Activated T-helper 2 cell treated with anti-CD3 and anti-CD28 coated beads, Interferon-gamma antibody, Interleukin-2, Interleukin-4, amounts not matched to agents 10 μg/mL and 5 μg/mL and 100 μg/mL, durations not matched to agents 14 hours and 24 hours and 36 hours (primary cell): ENCODE results near the gene FOXJ3. TPM values are rescaled to one million over a fixed set of nuclear protein-coding genes. Genes with fewer than 3 reads are reported as not detected.
A peak's percentile ranks its signal among the peaks of the same experiment; 100 is the strongest.

Experiments used
- DNase-seq: peaks from one replicate; pipeline ENCODE4 v3.0.0; 2021; ENCODE audit warnings: low spot score
- H3K27ac Mint-ChIP-seq: one replicate; pipeline ENCODE4 v1.8.0; 2021; ENCODE audit warnings: mixed read lengths
- H3K27me3 Mint-ChIP-seq: one replicate; pipeline ENCODE4 v1.8.0; 2021; ENCODE audit warnings: low read depth, mixed read lengths
- H3K36me3 Mint-ChIP-seq: one replicate; pipeline ENCODE4 v1.8.0; 2021; ENCODE audit warnings: low read depth, mixed read lengths
- H3K4me1 Mint-ChIP-seq: one replicate; pipeline ENCODE4 v1.8.0; 2021; ENCODE audit warnings: low read depth, mixed read lengths
- H3K4me3 Mint-ChIP-seq: one replicate; pipeline ENCODE4 v1.8.0; 2021; ENCODE audit warnings: low read depth, mild to moderate bottlenecking, moderate library complexity, mixed read lengths
- H3K9me3 Mint-ChIP-seq: one replicate; pipeline ENCODE4 v1.8.0; 2021; ENCODE audit warnings: mixed read lengths
- intact Hi-C: fragments of 100-400 bp; cut with micrococcal nuclease; formaldehyde crosslinking; loops from one replicate; pipeline ENCODE4 v1.15.1; 2023
- total RNA-seq: library from RNA; stranded (reverse); gene quantifications from 2 replicates; pipeline ENCODE4 v1.2.3, GENCODE V29; 2022

Gene FOXJ3
- total RNA-seq, 1 donor from 2014 or later = 46.4 TPM

DNA sequence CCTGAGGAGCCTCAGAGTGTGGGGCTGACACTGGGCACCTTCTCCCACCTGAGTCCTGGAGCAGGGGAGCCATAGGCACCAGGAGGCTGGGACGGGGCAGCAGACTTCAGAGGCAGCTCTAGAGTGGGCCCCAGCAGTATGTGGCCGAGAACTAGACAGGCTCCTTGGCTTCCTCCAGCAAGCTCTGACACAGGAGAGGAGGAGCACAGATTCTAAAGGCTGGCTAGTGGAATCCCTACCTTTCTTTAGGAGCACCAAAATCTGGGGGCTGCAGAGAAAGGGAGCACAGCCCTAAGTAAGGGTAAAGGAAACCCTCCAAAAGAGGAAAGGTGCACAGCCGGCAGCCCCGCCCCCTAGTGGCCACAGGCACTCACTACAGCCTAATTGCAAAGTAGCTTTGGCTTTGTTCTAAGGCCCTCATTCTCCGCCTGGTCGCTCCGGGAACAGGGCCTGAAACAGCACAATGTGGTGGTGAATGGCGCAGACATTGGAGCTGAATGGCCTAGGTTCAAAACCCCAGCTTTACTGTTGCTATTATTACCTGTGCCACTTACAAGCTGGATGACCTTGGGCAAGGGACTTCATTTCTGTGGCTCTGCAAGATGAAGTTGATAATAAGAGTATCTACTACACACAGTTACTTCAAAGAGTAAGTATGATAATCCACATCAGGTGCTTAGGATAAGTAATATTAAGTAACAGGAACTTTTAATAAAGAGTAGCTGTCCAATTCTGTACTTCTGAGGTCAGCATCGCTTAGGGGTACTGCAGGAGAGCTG, 161.7 kb downstream of the FOXJ3 start:
- intact Hi-C loops = no loop called here
- Mint-ChIP-seq H3K9me3 (no peaks in the 10 kb centered on the region), H3K4me3 (no peak overlapping the region), H3K4me1 (no peaks in the 10 kb centered on the region), H3K27ac (no peak overlapping the region), H3K27me3 (no peaks in the 10 kb centered on the region), H3K36me3 (peaks cover 5% of the 10 kb centered on the region)
- DNase-seq = peak; percentile 41

DNA sequence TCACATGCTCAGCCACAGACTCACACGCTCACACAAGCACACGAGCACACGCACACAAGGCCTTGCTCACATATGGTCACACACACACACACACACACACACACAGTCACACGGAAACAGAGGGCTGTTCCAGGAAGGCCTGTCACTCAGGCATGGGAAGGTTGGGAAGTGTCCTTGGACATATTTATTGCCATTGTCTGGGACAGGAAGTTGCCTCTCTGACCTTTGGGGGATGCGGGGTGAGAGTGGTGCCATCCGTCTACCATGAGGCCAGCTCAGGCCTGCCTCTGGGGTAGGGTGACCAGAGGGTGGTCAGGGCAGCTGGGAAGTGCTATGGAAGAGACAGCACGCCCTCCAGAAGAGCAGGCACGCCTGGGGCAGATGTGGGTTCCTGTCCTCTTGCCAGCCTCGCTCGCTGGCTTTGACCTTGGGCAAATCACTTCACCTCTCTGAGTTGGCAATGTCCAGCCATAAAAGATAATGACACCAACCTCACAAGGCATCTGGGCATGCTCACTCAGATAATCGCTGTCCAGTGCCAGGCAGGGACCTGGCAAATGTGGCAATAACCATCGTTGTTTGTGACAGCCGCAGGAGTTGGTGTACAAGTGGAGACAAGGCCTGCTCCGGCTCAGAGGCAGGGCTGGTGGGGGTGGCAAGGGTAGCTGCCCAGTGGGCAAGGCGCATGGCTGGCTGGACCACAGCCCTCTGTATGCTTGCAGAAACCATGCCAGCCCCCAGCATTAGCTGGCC, 162.5 kb downstream of the FOXJ3 start:
- H3K4me3 Mint-ChIP-seq = no peak overlapping the region
- no peaks in the 10 kb centered on the region for H3K9me3 Mint-ChIP-seq
- intact Hi-C loops = no loop called here
- peaks cover 3% of the 10 kb centered on the region for H3K36me3 Mint-ChIP-seq
- no peaks in the 10 kb centered on the region for H3K27me3 Mint-ChIP-seq
- H3K27ac Mint-ChIP-seq = no peak overlapping the region
- DNase-seq = no peak
- no peaks in the 10 kb centered on the region for H3K4me1 Mint-ChIP-seq

DNA sequence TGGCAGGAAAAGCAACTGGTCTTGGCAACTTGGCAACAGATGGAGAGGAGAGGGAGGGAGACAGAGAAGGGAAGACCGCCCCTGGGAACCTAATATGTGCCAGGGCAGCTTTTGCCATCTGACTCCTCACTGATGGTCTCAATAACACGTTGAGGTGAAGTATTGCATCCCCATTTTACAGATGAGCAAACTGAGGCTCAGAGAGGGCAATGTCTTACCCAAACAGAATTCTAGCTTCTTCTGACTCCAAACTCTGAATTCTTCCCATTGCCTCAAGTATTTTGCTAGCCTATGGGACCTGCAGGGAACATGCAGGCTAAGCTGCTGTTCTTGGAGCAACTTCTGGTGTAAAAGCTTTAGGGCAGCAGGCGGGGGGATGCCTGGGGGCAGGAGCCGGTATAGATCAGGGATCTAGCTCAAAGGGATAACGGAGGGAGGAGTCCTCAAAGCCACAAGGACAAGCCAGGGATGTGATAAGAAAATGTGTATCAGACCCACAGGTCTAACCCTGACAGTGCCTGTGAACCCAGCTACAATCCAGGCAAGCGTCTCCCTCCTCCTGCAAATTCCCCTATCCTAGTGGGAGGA, 163.3 kb downstream of the FOXJ3 start:
- Mint-ChIP-seq H3K4me1 (no peaks in the 10 kb centered on the region), H3K36me3 (peaks cover 1% of the 10 kb centered on the region), H3K27ac (no peak overlapping the region), H3K9me3 (no peaks in the 10 kb centered on the region), H3K4me3 (no peak overlapping the region), H3K27me3 (no peaks in the 10 kb centered on the region)
- intact Hi-C loops = no loop called here
- no peak for DNase-seq

DNA sequence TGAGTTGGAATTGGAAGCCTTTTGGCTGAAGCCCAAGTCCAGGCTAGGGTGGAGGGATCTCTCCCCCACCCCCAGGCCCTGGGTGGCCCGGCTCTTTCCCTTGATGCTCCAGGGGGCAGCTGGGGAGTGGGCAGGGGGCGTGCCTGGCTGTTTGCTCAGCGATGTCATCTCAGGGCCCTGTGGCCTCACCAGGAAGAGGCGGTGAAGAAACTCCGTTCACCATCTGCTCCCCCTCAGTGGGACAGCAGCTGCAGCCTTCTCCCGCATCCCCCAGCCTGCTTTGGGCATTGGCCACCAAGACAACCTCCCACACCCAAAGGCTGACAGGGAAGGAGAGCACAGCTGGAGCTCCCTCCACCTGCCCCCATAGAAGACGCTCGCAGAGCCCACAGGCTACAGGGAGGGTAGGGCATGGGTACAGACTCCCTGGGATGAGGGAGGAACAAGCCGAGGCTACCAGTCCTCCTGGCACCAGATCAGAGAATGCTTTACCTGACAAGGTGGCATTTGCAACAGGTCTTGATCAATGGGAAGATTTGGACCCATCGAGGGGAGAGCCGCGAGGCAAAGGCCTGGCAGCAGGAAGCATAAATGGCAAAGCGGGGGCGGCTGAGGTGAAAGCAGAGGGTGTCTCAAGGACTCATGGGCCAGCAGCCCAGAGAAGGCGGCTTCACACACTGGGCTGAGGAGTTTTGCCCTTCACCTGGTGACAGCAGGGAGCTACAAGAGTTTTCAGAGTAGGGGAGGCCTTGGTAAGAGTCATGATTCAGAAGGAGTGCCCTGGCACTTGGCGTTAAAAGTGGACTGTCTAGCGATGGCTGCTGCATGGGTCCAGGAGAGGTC, 164.0 kb downstream of the FOXJ3 start:
- no peak overlapping the region for H3K4me3 Mint-ChIP-seq
- DNase-seq = no peak
- no peaks in the 10 kb centered on the region for H3K36me3 Mint-ChIP-seq
- H3K4me1 Mint-ChIP-seq = no peaks in the 10 kb centered on the region
- H3K27ac Mint-ChIP-seq = no peak overlapping the region
- intact Hi-C loops = no loop called here
- H3K27me3 Mint-ChIP-seq = no peaks in the 10 kb centered on the region
- H3K9me3 Mint-ChIP-seq = no peaks in the 10 kb centered on the region

DNA sequence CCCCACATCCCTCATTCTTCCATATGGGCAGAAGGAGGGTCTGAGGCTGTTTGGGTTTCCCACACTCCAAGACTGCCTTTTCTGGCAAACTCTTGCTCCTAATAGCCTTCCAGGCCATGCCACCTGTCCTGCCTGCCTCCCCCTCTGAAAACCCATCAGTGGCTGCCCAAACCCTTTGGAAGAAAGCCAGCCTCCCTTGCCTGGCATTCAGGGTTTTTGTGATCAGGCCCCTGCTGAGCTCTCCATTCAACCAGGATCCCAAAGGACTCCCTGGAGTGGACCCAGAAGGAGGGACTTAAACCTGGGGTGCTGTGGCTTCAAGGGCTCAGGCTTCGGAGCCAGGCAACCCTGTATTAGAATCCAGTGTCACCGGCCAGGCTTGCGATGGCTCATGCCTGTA, 166.3 kb downstream of the FOXJ3 start:
- no peaks in the 10 kb centered on the region for H3K9me3 Mint-ChIP-seq

DNA sequence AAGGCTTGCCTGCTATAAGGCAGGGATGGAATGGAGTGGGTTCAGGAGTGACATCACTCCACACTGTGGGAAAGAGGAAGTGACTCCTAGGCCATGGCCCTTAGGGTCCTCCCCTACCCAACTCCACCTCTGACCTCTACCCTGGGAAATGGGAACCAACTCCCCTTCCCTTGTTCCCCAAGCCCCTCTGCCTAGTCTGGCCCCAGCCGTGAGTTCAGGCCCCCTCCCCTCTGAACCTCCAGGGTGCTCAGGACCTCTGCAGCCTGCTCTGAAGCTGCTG, 166.7 kb downstream of the FOXJ3 start:
- H3K9me3 Mint-ChIP-seq = no peaks in the 10 kb centered on the region
- no peak overlapping the region for H3K27ac Mint-ChIP-seq
- no peaks in the 10 kb centered on the region for H3K4me1 Mint-ChIP-seq
- intact Hi-C loops = no loop called here
- H3K4me3 Mint-ChIP-seq = no peak overlapping the region
- no peaks in the 10 kb centered on the region for H3K36me3 Mint-ChIP-seq
- DNase-seq = no peak
- no peaks in the 10 kb centered on the region for H3K27me3 Mint-ChIP-seq

More for the DNA sequence above, 166.3 kb downstream of the FOXJ3 start:
- Mint-ChIP-seq H3K36me3 (no peaks in the 10 kb centered on the region), H3K27ac (no peak overlapping the region), H3K27me3 (no peaks in the 10 kb centered on the region), H3K4me3 (no peak overlapping the region), H3K4me1 (no peaks in the 10 kb centered on the region)
- DNase-seq = no peak
- intact Hi-C loops = no loop called here

DNA sequence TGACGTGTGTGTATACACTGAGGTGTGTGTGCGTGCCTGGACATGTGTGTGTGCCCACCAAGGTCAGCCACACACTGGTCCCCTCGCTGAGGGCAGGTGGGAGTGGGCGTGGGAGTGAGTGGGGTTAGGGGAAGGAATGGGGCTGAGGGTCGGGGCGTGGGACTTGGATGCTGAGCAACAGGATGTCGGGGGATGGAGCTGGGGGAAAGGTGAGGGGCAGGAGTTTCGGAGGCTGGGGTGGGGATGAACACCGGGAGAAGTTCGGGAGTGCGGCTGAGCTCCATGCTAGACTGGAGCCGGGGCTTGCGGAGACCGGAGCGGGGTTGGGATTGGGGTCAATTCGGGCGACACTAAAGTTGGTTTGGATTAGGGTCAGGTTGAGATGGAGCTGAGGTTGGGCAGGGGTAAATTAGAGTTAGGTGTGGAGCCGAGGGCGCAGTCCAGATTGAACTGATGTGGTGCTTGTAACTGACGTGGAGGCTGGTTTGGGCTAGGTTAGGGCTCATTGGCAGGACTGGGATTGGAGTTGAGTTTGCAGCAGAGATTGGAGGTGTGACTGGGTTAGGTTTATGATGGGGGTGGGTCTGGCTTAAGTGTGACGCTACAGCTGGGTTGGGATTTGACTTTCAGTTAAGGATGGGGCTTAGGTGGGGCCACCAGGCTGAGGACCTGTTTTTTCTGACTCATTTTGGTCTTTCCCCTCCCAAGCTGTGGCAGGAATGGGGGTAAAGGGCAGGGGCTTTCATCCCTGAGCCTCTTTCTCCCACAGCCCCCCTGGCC, 167.2 kb downstream of the FOXJ3 start:
- no peak overlapping the region for H3K27ac Mint-ChIP-seq
- no peak for DNase-seq
- no peaks in the 10 kb centered on the region for H3K36me3 Mint-ChIP-seq
- H3K4me1 Mint-ChIP-seq = no peaks in the 10 kb centered on the region
- no peak overlapping the region for H3K4me3 Mint-ChIP-seq
- H3K9me3 Mint-ChIP-seq = no peaks in the 10 kb centered on the region
- H3K27me3 Mint-ChIP-seq = no peaks in the 10 kb centered on the region
- intact Hi-C loops = no loop called here

DNA sequence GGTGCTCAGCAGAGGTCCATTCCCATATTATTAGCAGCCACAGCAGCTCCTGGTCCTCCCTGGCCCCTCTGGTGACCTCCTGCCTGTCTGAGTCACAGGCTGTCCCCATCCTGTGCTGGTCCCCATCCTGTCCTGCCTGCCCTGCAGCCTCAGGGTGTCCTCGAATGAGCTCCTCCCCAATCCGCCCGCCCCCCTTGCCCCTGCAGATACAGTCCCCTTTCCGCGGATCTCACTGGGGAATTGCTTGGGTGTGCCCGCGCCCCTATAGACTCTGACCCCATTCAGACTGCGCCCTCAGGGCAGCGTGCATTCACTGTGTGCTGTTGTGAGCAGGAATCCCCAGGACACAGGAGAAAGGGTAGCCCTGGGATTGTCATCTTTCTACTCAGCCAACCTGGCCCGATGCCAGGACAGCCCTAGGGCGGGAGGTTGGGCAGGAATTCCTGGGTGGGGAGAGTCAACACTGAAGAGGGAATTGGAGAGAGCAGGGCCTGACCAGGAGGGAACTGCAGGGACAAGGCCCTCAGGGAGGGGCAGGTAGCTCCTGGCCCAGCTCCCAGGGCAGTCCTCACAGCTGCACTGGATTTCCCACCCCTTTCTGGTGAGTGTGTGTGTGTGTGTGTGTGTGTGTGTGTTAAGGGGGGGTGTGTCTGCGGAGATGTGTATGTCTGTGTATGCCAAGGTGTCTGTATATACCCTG, 169.4 kb downstream of the FOXJ3 start:
- Mint-ChIP-seq H3K27ac (no peak overlapping the region), H3K9me3 (peaks cover 12% of the 10 kb centered on the region), H3K36me3 (no peaks in the 10 kb centered on the region), H3K4me1 (no peaks in the 10 kb centered on the region), H3K4me3 (no peak overlapping the region), H3K27me3 (no peaks in the 10 kb centered on the region)
- intact Hi-C loops = no loop called here
- DNase-seq = no peak

DNA sequence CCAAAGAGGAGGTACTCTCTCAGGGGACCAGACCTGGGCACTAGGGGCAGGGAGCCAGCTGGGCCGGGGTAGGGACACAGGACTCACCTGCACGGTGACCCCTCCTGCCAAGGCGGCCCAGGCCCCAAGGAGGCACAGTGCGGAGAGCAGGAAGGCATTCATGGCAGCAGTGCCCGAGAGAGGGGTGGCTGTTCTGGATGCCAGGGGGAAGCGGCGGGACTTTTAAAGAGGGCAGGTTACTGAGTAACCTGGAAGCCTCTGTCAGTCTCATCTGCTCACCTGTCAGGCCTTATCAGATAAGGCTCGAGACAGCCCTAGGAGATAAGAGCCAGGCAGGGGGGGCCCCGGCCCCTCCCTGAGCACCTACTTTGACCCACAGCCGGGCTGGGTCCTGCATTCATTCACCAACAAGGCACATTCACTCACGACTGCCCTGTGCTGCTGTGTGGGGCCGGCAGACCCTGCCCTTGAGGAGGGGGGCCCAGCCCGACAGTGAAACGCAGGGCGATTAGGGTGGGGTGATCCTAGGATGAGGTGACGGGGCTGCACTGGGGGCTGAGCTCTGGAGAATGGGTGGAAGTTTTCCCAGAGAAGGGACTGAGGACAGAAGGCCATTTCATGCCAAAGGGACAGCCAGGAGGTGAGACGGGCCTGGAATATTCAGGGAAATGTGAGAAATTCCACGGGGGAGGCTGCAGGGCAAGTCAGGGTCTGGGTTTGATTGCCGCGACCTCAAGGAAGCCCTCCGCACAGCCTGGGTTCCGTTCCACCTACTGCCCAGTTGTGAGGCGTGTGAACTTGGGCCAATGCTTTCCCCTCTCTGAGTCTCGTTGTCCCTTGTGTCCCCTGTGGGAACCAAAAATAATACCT, 170.2 kb downstream of the FOXJ3 start, which contains the start of gene GUCA2A:
TSS of gene GUCA2A (minus strand) at position 195 of the 870 bp plus-strand sequence. CDS start at position 162, 33 bp downstream.
- Mint-ChIP-seq H3K4me1 (no peaks in the 10 kb centered on the region), H3K4me3 (no peak within 1 kb of the TSS), H3K36me3 (no peaks in the 10 kb centered on the region), H3K27ac (no peak within 1 kb of the TSS), H3K9me3 (peaks cover 15% of the 10 kb centered on the region), H3K27me3 (peaks cover under 1% of the 10 kb centered on the region)
- no peak for DNase-seq
- intact Hi-C loops = no loop called here

DNA sequence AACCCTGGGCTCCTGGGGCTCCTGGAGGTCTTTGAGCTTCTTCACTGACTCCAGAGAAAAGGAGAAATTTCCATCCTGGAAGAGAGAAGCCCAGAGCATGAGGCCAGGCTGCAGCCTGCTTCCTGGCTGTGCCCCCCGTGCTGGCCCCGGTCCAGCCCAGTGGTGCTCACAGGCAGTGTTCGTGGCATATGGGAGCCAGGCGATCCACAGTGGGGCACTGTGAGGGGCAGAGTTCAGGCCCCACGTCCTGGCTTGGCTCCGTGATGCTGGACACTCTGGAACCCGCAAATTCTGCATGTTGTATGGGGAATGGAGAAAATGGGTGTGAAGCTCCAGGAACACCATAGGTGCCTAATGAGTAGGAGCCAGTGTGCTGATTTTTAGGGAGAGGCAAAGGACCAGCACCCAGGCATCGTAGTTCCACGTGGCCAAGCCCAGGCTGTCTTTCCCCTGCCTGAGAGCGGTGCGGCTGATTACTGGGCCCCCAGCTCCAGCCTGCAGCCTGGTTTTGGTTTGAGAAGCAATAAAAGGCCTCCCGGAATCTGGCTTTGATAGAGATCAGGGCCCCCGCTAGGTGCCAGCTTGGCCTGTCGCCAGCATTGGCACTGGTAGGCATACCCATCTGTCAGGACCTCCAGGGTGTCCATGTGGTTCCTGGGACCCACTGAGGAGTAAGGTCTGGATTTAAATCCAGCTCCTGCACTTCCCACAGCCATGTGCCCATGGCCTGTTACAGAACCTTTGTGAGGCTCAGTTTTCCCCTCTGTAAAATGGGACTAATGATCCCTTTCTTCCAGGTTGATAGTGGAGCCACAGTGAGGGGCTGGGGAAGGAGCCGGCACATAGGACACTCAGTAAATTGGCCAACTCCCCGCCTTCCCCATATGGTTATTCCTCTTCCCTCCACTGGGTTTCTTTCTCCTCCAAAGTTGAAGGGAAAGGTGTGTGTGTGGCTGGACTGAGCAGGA, 171.2 kb downstream of the FOXJ3 start:
- Mint-ChIP-seq H3K27me3 (peaks cover 3% of the 10 kb centered on the region), H3K27ac (no peak overlapping the region), H3K4me3 (no peak overlapping the region), H3K36me3 (no peaks in the 10 kb centered on the region), H3K9me3 (peaks cover 15% of the 10 kb centered on the region), H3K4me1 (no peaks in the 10 kb centered on the region)
- no peak for DNase-seq
- intact Hi-C loops = no loop called here
